Measurements from ENCODE around the gene ENAH.

ENAH gene

GRCh38 chr1:225498549-225499136, 154.3 kb downstream of the ENAH start:
- TF ChIP-seq POLR2AphosphoS5 (IDR thresholded peaks at IDR 0.05; ENCODE audit: low read depth, low read length) = no peak
- no peak for TF ChIP-seq FOXP2 (optimal IDR thresholded peaks at IDR 0.05; ENCODE audit: borderline replicate concordance, extremely low read depth, extremely low read length, insufficient read depth)
- no peak for TF ChIP-seq REST (IDR thresholded peaks at IDR 0.05; ENCODE audit: insufficient read depth in 1 of 2, low read depth in 2 of 2, low read length in 2 of 2)
- no peak for TF ChIP-seq TAF1 (IDR thresholded peaks at IDR 0.05; ENCODE audit: borderline replicate concordance, insufficient read depth, low read length)
- no peak for TF ChIP-seq SIN3A (IDR thresholded peaks at IDR 0.05; ENCODE audit: borderline replicate concordance, insufficient read depth, low read length)

- TF ChIP-seq FOXP2 (optimal IDR thresholded peaks at IDR 0.05; ENCODE audit: borderline replicate concordance, extremely low read depth, extremely low read length, insufficient read depth) (no peak), TAF1 (IDR thresholded peaks at IDR 0.05; ENCODE audit: borderline replicate concordance, insufficient read depth, low read length) (no peak), REST (IDR thresholded peaks at IDR 0.05; ENCODE audit: insufficient read depth in 1 of 2, low read depth in 2 of 2, low read length in 2 of 2) (no peak), POLR2AphosphoS5 (IDR thresholded peaks at IDR 0.05; ENCODE audit: low read depth, low read length) (no peak), SIN3A (IDR thresholded peaks at IDR 0.05; ENCODE audit: borderline replicate concordance, insufficient read depth, low read length) (no peak)
Measured at GRCh38 chr1:225494789-225495359, 158.0 kb downstream of the ENAH start.

- TF ChIP-seq REST (IDR thresholded peaks at IDR 0.05; ENCODE audit: insufficient read depth in 1 of 2, low read depth in 2 of 2, low read length in 2 of 2) (no peak), POLR2AphosphoS5 (IDR thresholded peaks at IDR 0.05; ENCODE audit: low read depth, low read length) (no peak), FOXP2 (optimal IDR thresholded peaks at IDR 0.05; ENCODE audit: borderline replicate concordance, extremely low read depth, extremely low read length, insufficient read depth) (no peak), TAF1 (IDR thresholded peaks at IDR 0.05; ENCODE audit: borderline replicate concordance, insufficient read depth, low read length) (no peak), SIN3A (IDR thresholded peaks at IDR 0.05; ENCODE audit: borderline replicate concordance, insufficient read depth, low read length) (no peak)
Measured at GRCh38 chr1:225493591-225494246, 159.2 kb downstream of the ENAH start.

- no peak for TF ChIP-seq TAF1 (IDR thresholded peaks at IDR 0.05; ENCODE audit: borderline replicate concordance, insufficient read depth, low read length)
- no peak for TF ChIP-seq POLR2AphosphoS5 (IDR thresholded peaks at IDR 0.05; ENCODE audit: low read depth, low read length)
- TF ChIP-seq REST (IDR thresholded peaks at IDR 0.05; ENCODE audit: insufficient read depth in 1 of 2, low read depth in 2 of 2, low read length in 2 of 2) = no peak
- TF ChIP-seq FOXP2 (optimal IDR thresholded peaks at IDR 0.05; ENCODE audit: borderline replicate concordance, extremely low read depth, extremely low read length, insufficient read depth) = no peak
- TF ChIP-seq SIN3A (IDR thresholded peaks at IDR 0.05; ENCODE audit: borderline replicate concordance, insufficient read depth, low read length) = no peak
Measured at GRCh38 chr1:225488676-225489075, 164.2 kb downstream of the ENAH start.
